Body of pancreas (tissue), 4 donors: ENCODE results near the gene GPRC5B.

Experiments
- CTCF ChIP-seq, 7 experiments: fragments of 450-650 bp in 4 of 7; fragments of 200-600 bp in 3 of 7; sonication (generic) in 3 of 7; IDR thresholded peaks; one replicate each; pipeline ENCODE4 v1.5.1; 2016 to 2019; ENCODE audit warnings: antibody characterized with exemption in 7 of 7
- POLR2A ChIP-seq, 3 donors: fragments of 450-650 bp; IDR thresholded peaks; one replicate each; pipeline ENCODE4 v1.6.1; 2016; ENCODE audit warnings: antibody characterized with exemption in 3 of 3, mild to moderate bottlenecking in 2 of 3

GRCh38 chr16:19914877-19915276 is 30.2 kb upstream of the GPRC5B start:
- TF ChIP-seq CTCF (IDR thresholded peaks at IDR 0.05) (no peak), POLR2A (IDR thresholded peaks at IDR 0.05) (no peak)
